ENCODE data around the gene SRD5A3. TPM values are rescaled to one million over a fixed set of nuclear protein-coding genes. Genes with fewer than 3 reads are reported as not detected.

Gene SRD5A3
- polyA plus RNA-seq, 5 donors: 12.8 to 17.6 (median 12.9) TPM

DNA sequence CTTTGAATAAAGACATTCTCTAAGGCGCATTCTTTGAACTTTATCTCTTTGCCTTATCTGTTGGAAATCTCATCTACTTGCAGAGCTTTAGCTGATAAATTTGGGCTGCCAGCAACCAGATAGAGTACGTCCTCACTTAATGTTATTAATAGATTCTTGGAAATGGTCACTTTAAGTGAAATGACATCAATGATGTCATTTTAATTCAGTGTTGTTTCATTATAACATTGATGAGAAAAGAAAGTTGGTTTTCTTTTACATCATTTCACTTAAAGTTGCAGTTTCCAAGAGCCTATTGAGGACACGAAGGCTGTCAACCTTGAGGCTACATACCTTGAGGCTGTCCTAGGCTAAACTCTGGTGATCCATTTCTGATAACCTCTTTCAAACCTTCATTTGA lies 59.0 kb downstream of the SRD5A3 start:
- no peak for DNase-seq

DNA sequence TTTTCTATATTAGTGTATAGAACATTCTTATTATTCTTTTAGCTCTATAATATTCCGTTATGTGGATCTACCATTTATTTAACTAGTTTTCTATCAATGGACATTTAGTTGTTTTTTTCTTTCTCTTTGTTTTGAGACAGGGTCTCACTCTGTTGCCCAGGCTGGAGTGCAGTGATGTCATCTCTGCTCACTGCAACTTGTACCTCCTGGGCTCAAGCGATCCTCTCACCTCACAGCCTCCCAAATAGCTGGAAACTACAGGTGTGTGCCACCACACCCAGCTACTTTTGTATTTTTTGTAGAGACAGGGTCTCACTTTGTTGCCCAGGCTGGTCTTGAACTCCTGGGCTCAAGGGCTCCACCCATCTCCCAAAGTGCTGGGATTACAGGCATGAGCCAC lies 60.5 kb downstream of the SRD5A3 start:
- DNase-seq: no peak

DNA sequence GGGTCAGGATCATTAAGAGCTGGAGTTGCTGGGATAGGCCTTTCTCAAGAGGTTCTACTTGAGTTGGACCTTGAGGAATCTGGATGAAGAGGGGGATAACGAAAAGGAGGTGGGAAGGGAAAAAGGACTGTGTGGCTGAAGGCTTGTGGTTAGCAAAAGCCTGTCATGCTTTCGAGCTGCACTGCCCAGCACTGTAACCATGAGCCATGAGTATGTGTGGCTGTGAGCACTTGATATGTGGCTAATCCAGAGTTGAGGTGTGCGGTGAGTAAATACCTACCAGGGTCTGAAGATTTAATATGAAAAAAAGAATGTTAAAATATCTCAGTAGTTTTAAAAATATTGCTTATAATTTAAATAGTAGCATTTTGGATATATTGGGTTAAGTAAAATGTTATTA lies 61.1 kb downstream of the SRD5A3 start:
- no peak for DNase-seq

DNA sequence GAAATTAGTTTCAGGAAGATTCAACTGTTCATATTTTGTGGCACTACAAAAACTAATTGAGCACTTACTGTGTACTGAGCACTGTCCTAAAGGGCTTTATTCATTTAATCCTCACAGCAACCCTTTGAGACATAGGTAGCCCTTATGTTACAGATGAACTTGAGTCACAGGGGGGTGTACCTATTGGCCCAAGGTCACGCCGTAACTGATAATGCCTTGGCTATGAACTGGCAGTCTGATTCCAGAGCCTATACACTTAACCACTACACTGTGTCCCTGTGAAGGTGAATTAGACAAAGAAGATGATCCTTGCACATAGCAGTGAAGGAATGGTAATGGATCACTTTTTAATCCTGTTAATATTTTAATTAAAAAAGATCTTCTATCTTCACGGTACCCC lies 61.7 kb downstream of the SRD5A3 start:
- no peak for DNase-seq

DNA sequence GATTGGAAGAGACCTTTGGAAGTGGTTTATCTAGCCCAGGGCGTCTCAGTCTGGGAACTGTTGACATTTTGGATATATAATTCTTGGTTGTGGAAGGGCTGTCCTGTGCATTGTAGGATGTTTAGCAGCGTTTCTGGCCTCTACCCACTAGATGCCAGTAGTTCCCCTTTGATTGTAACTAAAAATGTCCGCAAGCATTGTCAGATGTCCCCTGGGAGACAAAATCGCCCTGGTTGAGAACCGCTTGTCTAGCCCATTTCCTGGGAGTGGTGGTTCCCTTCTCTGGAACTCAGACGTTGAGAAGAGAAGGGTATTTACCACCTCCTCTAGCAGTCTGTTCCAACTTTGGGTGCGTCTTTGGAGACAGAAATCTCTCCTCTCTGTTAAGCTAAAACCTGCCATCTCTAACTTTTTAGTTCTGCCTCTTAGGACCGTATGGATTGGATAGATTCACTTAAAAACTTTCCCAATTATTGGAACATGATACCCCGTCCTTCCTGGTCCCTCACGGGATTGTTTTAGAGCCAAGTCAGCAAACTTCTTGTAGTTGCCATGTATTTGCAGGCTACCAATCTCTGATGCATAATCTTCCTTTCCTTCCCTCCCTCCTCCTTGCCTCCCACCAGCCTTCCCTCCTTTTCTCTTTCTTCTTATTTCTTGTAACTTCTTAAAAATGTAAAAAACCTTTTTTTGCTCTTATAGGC lies 63.6 kb downstream of the SRD5A3 start:
- DNase-seq: no peak

DNA sequence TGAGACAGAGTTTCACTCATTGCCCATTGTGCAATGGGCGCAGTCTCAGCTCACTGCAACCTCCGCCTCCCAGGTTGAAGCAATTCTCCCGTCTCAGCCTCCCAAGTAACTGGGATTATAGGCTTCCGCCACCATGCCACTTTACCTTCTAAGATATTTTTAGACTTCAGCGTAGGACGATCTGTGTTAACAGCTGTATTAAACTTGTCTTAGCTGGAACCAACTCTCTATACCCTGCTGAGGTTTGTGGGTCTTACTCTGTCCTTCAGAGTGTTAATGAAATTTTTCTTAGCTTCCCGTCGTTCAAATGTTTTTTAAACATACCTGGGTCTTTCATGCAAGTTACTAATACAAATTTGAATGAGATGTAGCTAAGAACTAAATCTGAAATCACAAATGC lies 64.4 kb downstream of the SRD5A3 start:
- DNase-seq: no peak

DNA sequence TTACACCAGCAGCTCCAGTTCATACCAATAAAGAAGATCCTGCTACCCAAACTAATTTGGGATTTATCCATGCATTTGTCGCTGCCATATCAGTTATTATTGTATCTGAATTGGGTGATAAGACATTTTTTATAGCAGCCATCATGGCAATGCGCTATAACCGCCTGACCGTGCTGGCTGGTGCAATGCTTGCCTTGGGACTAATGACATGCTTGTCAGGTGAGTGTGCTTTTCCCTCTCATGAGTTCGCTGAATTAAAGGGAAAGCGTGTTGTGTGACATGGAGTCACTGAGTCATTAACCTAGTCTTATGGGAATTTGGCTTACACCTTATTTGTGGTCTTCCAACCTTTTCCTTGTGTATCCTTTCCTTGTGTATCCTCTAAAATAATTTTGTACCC lies 65.6 kb downstream of the SRD5A3 start:
- DNase-seq: no peak

DNA sequence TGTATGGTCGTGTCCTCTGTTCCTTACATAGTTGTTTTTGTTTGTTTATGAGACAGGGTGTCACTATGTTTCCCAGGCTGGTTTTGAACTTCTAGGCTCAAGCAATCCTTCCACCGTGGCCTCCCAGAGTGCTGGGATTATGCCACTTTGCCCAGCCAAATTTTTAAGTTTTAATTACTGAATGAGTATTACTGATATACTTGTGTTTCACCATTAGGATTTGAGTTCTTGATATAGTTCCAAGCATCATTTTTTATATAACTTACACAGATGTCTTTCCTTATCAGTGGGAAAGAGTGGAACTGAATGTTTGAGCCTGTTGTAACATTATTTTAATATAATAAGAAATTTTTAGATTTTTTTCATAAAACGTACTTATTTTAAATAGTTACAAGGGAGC lies 70.1 kb downstream of the SRD5A3 start:
- no peak for DNase-seq

Other genes starting within 250 kb of the SRD5A3 start
- 100 to 1,000 TPM in 2 of 5 donors, 10 to 100 TPM in 3; 66.3 to 114 (median 97.8) TPM for gene KDR, start 220.6 kb upstream of the SRD5A3 start, polyA plus RNA-seq (ENCODE audit: insufficient read depth in 1 of 5, insufficient read length in 5 of 5, low replicate concordance in 1 of 5)
- 100 to 1,000 TPM in 1 of 5 donors, 10 to 100 TPM in 4; 77.0 to 109 (median 92.6) TPM for gene TMEM165, start 49.7 kb downstream of the SRD5A3 start, polyA plus RNA-seq (ENCODE audit: insufficient read depth in 1 of 5, insufficient read length in 5 of 5, low replicate concordance in 1 of 5)
- gene CLOCK, start 200.7 kb downstream of the SRD5A3 start, polyA plus RNA-seq (ENCODE audit: insufficient read depth in 1 of 5, insufficient read length in 5 of 5, low replicate concordance in 1 of 5): 10 to 100 TPM; 14.2 to 22.7 (median 20.6) TPM
- under 1 TPM in 1 of 5 donors, not detected in 4; 0.36 TPM for gene PDCL2, start 246.0 kb downstream of the SRD5A3 start, polyA plus RNA-seq (ENCODE audit: insufficient read depth in 1 of 5, insufficient read length in 5 of 5, low replicate concordance in 1 of 5)